Bronchial epithelial cell (primary cell): ENCODE results near the gene DNAJA2. TPM values are rescaled to one million over a fixed set of nuclear protein-coding genes. Genes with fewer than 3 reads are reported as not detected.

Source experiments
- DNase-seq: peaks from one replicate; pipeline ENCODE4 v3.0.0-alpha.2; 2010; ENCODE audit warnings: low read depth
- FAIRE-seq: peaks from 2 replicates; lab custom pipeline; 2011; peaks lifted over from hg19 to GRCh38; lab: Jason Lieb, UNC
- H3K27me3 ChIP-seq: 2 replicates; pipeline ENCODE4 v1.5.1; 2011; ENCODE audit warnings: low read length; ENCODE audit not compliant: control insufficient read depth, insufficient read depth
- H3K36me3 ChIP-seq: 2 replicates; pipeline ENCODE4 v1.5.1; 2011; ENCODE audit warnings: low read length; ENCODE audit not compliant: control insufficient read depth, insufficient read depth
- H3K4me3 ChIP-seq: 2 replicates; pipeline ENCODE4 v1.5.1; 2011; ENCODE audit warnings: mild to moderate bottlenecking, low read depth, low read length, control low read depth
- CTCF ChIP-seq: IDR thresholded peaks from 2 replicates; pipeline ENCODE4 v1.5.1; 2011; ENCODE audit warnings: mild to moderate bottlenecking, moderate library complexity, low read length, control low read depth, inconsistent platforms; ENCODE audit not compliant: insufficient read depth, severe bottlenecking
- total RNA-seq: library from RNA; depleted of rRNA; stranded (reverse); fragments of >200 nt; gene quantifications from 2 replicates; pipeline ENCODE4 v1.2.1, GENCODE V29; 2014

DNAJA2 gene
- total RNA-seq, 1 donor from 2014 or later = 112 TPM

DNA sequence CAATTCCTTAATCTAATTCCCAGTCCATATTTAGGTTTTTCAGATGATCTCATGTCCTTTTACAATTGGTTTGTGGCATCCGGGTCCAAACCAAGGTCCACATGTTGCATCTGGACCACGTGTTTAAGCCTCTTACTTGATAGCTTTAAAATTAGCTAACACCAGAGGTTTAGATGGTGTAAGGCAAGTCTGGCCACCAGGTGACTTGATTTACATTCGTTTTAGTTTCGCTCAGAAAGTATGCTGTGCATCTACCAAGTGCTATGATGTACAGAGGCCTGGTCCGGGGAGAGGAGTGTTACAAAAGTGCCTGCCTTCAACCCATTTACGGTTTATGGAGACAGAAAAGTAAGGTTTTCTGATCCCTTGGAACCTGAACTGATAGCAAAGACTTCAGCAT, 878 bp upstream of the DNAJA2 start:
- TF ChIP-seq CTCF = peak; percentile 4
- H3K36me3 ChIP-seq = peaks cover 4% of the 10 kb centered on the region
- no peak for FAIRE-seq
- peak; percentile 7 for DNase-seq
- peak overlapping the region; percentile 89 for H3K4me3 ChIP-seq
- H3K27me3 ChIP-seq = no peaks in the 10 kb centered on the region

GRCh38 chr16:46973996-46974324, 486 bp upstream of the DNAJA2 start:
- no peak for FAIRE-seq
- peak; percentile 2 for DNase-seq
- H3K36me3 ChIP-seq = peaks cover 5% of the 10 kb centered on the region
- TF ChIP-seq CTCF = no peak
- peak overlapping the region; percentile 89 for H3K4me3 ChIP-seq
- no peaks in the 10 kb centered on the region for H3K27me3 ChIP-seq

GRCh38 chr16:46972429-46973206, 856 bp downstream of the DNAJA2 start:
- peak overlapping the region; percentile 89 for H3K4me3 ChIP-seq
- no peak for TF ChIP-seq CTCF
- H3K36me3 ChIP-seq = peaks cover 7% of the 10 kb centered on the region
- no peak for FAIRE-seq
- no peaks in the 10 kb centered on the region for H3K27me3 ChIP-seq
- peak; percentile 41 for DNase-seq

- no peak for FAIRE-seq
- DNase-seq = no peak
These were observed 2.2 kb downstream of the DNAJA2 start for GRCh38 chr16:46971271-46971670.

GRCh38 chr16:46970089-46970488, 3.4 kb downstream of the DNAJA2 start:
- Histone ChIP-seq H3K36me3 (peaks cover 10% of the 10 kb centered on the region), H3K27me3 (no peaks in the 10 kb centered on the region), H3K4me3 (no peak overlapping the region)
- TF ChIP-seq CTCF = no peak
- no peak for FAIRE-seq
- peak; percentile 5 for DNase-seq

More at GRCh38 chr16:46971271-46971670, 2.2 kb downstream of the DNAJA2 start:
- no peak for TF ChIP-seq CTCF
- Histone ChIP-seq H3K27me3 (no peaks in the 10 kb centered on the region), H3K36me3 (peaks cover 9% of the 10 kb centered on the region), H3K4me3 (no peak overlapping the region)

DNA sequence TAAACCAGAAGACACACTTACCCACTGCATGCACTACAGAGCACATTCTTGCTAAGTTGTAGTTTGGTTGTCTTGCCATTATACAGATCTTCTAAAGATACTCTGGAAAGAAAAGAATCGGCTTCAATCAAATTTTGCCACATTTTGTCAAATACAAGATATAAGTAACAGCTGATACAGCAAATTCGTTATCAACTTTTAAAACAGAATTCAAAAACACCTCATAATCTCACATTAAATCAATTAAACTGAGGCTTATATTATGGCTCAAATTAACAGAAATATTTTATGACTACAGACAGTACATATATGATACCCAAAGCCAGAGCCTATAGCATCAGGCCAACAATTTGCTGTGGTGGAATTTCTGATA, 5.4 kb downstream of the DNAJA2 start:
- Histone ChIP-seq H3K27me3 (no peaks in the 10 kb centered on the region), H3K36me3 (peaks cover 14% of the 10 kb centered on the region), H3K4me3 (no peak overlapping the region)
- DNase-seq (no peak), FAIRE-seq (no peak)
- TF ChIP-seq CTCF = no peak
